Activated T-helper 1 cell treated with anti-CD3 and anti-CD28 coated beads, Interleukin-2, amount 50 U/mL, for 16 hours (primary cell): ENCODE measurements around the gene POLDIP2.
"Not testable (repeated sequence)": the region's sequence is repeated elsewhere in the genome, so short reads cannot be mapped to it uniquely, and the experiment has no call there.

ENCODE experiments used
- DNase-seq, 2 donors: peaks; one replicate each; pipeline ENCODE4 v3.0.0-alpha.2; 2020; ENCODE audit warnings: low read depth in 1 of 2, low spot score in 1 of 2

POLDIP2 gene

DNA sequence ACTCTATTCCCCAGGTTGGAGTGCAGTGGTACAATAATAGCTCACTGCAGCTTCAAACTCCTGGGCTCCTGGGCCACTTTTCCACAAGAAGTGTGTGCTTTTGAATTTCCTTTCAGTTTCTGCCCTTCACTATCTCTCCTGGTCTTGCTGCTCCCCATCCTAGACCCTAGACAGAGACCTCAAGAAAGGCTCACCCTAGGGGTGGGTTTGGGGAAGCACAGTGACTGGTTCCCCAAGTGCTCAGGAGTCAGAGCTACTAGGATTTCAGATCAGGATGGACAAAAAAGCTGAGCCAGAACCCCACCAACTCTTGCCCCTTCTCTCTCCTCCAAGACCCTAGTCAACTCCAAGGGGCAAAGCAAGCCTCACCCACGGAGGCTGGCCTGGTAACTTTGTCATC is 9.3 kb upstream of the POLDIP2 start:
- no peak for DNase-seq

GRCh38 chr17:28365487-28365886 is 8.2 kb upstream of the POLDIP2 start:
- no peak for DNase-seq

DNA sequence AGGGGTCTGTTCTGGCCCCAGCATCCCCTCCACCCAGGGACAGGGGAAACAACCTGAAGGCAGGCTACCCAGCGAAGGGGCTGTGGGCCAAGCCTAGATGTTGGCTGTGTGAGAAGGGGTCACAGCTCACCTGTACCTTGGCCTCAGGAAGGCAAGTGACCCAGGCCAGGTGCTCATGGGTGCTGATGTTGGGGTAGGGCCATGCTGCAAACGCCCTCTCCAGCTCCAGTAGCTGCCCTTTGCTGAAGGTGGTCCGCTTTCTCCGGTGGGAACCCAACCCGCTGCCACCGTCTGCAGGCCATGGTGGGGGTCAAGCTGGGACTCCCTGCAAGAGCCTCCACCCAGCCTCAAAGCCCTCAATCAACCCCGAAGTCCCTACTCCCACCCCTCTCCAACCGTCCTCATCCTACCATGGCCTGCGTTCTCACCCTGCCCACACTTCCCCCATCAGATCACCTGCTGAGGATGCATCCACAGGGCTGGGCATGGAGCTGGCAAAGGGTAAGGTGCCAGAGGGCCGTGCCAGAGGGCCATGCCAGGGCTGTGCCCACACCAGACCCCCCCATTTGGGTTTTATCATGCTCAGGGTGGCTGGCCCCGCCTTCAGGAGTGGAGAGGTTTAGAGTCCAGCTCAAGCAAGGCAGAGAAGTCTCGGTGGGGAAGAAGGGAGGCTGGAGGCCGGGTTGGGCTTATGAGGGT is 7.5 kb upstream of the POLDIP2 start, which contains the start of gene SEBOX:
Gene SEBOX, minus strand, starts transcription at position 535 of the 699 bp plus-strand sequence. Its CDS starts 48 bp downstream, at position 487.
- no peak for DNase-seq

DNA sequence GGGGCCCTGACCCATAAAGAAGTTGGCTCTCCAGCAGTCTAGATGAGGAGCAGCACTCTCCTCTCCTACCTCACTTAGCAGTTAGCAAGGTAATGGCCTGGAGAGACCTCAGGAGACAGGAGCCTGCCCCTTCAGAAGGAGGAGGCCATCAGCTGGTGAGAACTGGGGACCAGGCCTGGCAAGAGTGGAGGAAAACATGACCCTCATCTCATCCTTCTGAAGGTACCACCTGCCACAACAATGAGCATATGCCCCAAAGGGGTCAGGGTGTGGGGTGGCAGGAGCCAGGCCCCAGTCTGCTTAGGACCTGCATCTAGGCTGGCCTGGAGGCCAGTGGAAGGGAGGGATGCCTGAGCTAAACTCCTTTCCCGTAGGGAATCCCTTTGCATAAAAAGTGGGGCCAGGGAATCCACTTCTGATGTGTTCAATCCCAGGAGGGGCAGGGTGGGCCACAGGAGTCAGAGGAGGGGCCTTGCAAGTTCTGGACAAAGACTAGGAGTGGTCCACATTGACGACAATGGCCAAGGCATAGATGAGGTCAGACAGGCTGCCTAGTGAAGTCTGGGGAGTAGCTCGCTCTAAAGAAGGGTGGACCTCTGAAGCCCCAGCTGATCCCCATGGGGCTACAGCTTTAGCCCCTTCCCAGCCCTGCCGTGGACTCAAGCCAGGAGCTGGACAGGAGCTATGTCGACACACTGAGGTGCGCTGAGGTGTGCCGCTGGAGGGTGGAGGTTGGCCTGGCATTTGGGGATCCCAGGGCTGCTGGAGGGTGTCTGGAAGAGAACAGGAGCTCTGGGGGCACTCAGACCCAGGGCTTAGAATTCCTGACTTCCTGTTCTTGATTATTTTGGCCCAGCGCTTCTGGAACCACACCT is 6.7 kb upstream of the POLDIP2 start:
- no peak for DNase-seq

- no peak for DNase-seq
Observed at GRCh38 chr17:28363186-28363585, 5.9 kb upstream of the POLDIP2 start.

- DNase-seq, result no peak
Observed at GRCh38 chr17:28357901-28358197, 522 bp upstream of the POLDIP2 start.

DNA sequence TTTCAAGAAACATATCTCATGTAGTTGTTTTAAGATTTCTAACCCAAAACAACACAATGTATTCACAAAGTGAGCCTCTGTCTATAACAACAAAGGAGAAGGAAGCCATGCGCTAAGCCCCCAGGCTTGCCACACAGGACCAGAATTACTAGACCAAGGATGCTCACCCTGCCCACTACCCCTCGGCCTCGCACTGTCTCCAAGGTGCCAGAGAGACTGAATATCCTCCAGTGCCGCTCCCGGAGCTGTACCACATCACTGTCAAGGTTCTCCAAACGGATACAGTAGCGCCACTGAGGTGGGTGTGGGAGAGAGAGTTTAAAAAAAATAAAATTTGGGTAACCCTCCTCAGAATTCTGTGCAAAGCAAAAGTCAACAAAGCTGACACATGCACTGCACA is 7.1 kb downstream of the POLDIP2 start:
- no peak for DNase-seq

- DNase-seq, result no peak
Observed at GRCh38 chr17:28348979-28349378, 8.3 kb downstream of the POLDIP2 start.

DNA sequence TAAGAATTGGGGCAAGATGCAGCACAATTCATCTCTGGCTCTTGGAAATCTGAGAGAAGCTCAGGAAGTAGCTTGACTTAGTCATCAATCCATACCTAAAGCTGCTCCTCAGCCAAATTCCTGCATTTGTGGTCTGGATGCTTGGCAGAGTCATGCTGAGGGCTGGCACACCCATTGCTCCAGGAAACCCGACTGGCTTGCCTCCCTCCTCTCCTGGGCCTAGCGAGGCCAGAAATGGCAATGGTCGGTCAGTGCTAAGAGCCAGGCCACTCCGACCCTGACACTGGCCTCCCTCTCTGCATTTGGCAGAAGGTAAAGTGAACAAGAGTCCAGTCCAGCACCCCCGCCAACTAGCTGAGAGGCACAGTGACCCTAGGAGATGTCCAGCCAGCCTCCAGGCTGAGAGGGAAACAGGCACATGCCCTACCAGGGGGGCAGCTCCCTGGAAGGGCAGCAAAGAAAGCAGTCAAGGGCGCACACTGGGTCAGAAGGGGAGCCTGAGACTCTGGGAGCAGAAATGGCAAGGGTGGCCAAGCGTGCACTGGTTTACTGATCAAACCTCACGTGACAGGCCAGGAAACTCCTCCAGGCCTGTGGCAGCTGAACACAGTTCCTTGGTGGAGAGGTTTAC is 10.0 kb downstream of the POLDIP2 start:
- DNase-seq, result no peak

DNA sequence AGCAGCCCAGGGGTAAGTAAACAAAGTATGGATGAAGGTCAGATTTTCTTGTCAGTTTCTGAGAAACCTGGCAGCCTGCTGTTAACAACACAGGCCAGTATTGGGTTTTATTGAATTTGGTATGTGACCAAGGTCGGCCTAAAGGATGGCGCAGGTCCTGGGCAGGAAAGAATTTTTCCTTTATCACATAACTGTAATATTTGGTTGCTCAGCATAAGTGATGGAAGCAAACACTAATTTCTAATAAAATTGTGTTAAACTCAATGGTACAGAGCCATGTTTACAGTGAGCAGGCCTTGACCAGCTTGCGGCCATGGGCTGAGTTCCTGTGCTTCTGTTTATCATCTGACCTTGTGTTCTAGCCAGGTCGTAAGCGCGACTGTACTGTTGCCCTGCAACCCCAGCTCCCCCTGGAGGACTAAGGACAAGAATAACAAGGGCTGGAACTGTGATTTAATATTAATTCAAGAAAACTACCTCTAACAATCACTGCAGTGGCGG is 10.5 kb downstream of the POLDIP2 start:
- no peak for DNase-seq

DNA sequence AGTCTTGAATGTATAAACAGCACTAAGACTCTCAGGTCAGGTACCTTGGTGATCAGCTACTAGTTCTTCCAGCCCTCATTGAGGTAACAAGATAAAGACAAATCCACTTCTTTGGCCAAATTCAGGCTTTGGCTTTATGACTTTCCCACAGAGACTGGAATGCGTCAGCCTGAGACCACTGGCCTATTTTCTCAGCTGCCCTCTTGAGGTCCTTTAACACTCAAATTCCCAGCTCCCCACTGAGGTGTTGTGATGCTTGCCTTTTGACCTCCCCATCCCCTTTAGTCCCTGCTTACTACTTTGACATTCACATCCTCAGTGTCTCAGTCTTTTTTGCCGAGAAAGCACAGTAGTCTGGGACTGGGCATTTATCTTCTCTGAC is 11.1 kb downstream of the POLDIP2 start:
- no peak for DNase-seq

DNA sequence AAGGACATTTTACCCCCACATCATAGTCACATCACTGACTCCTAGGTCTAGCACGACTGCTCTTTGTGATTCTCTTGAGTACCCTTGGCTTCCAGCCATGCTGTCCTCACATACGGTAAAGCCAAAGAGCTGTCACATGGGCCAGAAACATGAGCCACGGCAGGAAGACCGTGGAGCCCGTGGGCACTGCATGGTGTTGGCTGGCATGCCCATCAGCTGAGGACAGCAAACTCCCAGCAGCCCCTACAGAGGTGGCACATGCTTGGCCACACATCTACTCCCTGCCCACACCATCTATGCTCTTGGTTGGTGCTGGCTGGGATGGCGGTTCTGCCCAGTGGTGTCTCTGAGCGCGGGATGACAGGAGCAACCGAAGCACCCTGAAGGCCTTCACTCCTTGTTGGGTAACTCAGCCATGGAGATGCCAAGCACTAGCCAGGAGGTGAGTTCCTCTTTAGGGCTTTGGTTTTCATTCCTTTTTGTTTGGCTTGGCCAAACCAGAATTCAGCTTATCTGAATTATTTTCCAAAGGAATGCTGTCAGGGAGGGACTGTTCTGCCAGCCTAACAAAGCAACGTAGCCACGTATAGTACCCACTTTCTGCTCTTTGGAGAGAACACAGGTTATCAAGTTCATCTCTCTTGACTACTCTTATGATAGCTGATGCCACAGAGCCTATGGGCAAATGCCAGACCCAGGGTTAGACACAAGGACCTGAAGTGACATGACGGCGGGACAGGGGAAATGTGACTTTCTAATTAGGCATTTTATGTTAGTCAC is 11.7 kb downstream of the POLDIP2 start:
- no peak for DNase-seq

DNA sequence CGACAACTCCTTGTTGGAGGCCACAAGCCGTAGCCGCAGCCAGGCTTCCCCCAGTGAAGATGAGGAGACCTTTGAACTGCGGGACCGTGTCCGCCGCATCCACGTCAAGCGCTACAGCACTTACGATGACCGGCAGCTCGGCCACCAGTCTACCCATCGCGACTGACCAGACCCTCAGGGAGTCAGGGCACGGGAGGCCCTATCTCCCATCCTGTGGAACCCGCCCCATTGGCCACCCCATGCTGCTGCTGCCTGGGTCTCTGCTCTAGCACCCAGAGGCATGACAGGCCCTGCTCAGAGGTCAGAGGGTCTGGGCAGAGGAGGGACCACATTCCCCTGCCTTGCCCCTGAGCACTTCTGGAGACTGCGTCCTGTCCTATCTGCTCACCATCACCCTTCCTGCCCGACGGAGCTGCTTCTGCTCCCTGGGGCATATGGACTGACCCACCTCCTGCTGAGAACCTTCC is 12.9 kb downstream of the POLDIP2 start:
- DNase-seq, result no peak

GRCh38 chr17:28344011-28344410 is 13.3 kb downstream of the POLDIP2 start:
- no peak for DNase-seq

GRCh38 chr17:28343491-28343932 is 13.8 kb downstream of the POLDIP2 start:
- no peak for DNase-seq

DNA sequence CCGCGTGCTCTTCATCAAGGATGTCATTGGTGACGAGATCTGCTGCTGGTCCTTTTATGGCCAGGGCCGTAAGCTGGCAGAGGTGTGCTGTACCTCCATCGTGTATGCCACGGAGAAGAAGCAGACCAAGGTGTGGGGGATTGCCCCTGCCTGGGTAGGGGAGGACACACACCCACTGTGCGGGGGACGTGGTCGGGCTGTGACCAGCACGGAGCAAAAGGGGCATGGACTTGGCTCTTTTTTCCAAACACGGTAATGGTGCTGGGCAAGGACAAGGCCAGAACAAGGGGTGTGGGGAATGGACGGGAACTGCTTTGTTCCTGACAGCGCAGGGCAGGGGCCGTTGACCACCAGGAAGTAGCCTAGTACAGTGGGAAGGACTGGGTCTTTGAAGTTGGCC is 15.0 kb downstream of the POLDIP2 start:
- DNase-seq, result no peak

GRCh38 chr17:28341516-28341915 is 15.8 kb downstream of the POLDIP2 start:
- DNase-seq, result no peak

GRCh38 chr17:28340374-28340773 is 17.0 kb downstream of the POLDIP2 start:
- no peak for DNase-seq

DNA sequence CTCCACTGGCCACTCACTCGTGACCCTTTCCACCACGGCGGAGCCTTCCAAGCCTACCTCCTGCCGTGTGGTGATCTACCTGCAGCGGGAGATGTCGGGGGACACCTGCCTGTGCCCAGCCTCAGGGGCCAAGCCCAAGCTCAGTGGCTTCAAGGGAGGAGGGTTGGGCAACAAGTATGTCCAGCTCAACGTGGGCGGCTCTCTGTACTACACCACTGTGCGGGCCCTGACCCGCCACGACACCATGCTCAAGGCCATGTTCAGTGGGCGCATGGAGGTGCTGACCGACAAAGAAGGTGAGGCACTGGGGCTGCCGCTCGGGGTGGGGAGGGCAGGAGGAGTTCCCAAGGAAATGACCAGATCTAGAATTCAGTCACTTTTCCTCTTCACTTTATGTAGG is 17.9 kb downstream of the POLDIP2 start:
- DNase-seq, result no peak

GRCh38 chr17:28338769-28339212 is 18.5 kb downstream of the POLDIP2 start:
- DNase-seq, result not testable (repeated sequence)
